Islet precursor cell (in vitro differentiated cells): ENCODE measurements around the gene VCX3A.
"Not testable (repeated sequence)": the region's sequence is repeated elsewhere in the genome, so short reads cannot be mapped to it uniquely, and the experiment has no call there.

ENCODE experiments used
- DNase-seq: peaks from one replicate; pipeline ENCODE4 v3.0.0-alpha.2; 2018

VCX3A gene

GRCh38 chrX:6535018-6535417 is at the start of gene VCX3A:
Gene VCX3A, minus strand, starts transcription at chrX:6535118. Its CDS starts 621 bp downstream, at chrX:6534497.
- DNase-seq = not testable (repeated sequence)

- DNase-seq = no peak
These were observed 39.8 kb upstream of the VCX3A start for GRCh38 chrX:6574762-6575161.

GRCh38 chrX:6568031-6568430 is 33.1 kb upstream of the VCX3A start:
- no peak for DNase-seq

- no peak for DNase-seq
These were observed 24.1 kb upstream of the VCX3A start for GRCh38 chrX:6558979-6559378.

- no peak for DNase-seq
These were observed 22.8 kb upstream of the VCX3A start for GRCh38 chrX:6557690-6558089.

GRCh38 chrX:6550999-6551398 is 16.1 kb upstream of the VCX3A start:
- no peak for DNase-seq

GRCh38 chrX:6545712-6546111 is 10.8 kb upstream of the VCX3A start:
- DNase-seq = no peak

- no peak for DNase-seq
These were observed 8.3 kb downstream of the VCX3A start for GRCh38 chrX:6526564-6527136.

GRCh38 chrX:6517376-6517775 is 17.5 kb downstream of the VCX3A start:
- no peak for DNase-seq

- DNase-seq = no peak
These were observed 28.5 kb downstream of the VCX3A start for GRCh38 chrX:6506444-6506843.

GRCh38 chrX:6505960-6506359 is 29.0 kb downstream of the VCX3A start:
- DNase-seq = no peak

GRCh38 chrX:6500719-6501118 is 34.2 kb downstream of the VCX3A start:
- DNase-seq = no peak

GRCh38 chrX:6498324-6498723 is 36.6 kb downstream of the VCX3A start:
- no peak for DNase-seq
